HFF-Myc (cell line): ENCODE results near the gene DLEU7.

Experiments used
- DNase-seq: peaks from one replicate; pipeline ENCODE4 v3.0.0-alpha.2; 2011; ENCODE audit warnings: low read depth; ENCODE audit errors: extremely low read depth
- H3K4me3 ChIP-seq: replicated peaks from 2 replicates; pipeline ENCODE4 v1.5.1; 2011; ENCODE audit warnings: low read depth, mild to moderate bottlenecking, control low read depth, low read length
- CTCF ChIP-seq: IDR thresholded peaks from 2 replicates; pipeline ENCODE4 v1.5.1; 2012; ENCODE audit warnings: mild to moderate bottlenecking, low read depth, low read length, control low read depth; ENCODE audit errors: missing control alignments

DLEU7 gene

GRCh38 chr13:50812242-50812641 is 31.2 kb downstream of the DLEU7 start:
- DNase-seq = no peak
- TF ChIP-seq CTCF = no peak
- H3K4me3 ChIP-seq = no peak overlapping the region

GRCh38 chr13:50810998-50811397 is 32.5 kb downstream of the DLEU7 start:
- no peak for DNase-seq
- no peak overlapping the region for H3K4me3 ChIP-seq
- TF ChIP-seq CTCF = no peak

- DNase-seq = no peak
- TF ChIP-seq CTCF = no peak
Observed at GRCh38 chr13:50810468-50810867, 33.0 kb downstream of the DLEU7 start.

GRCh38 chr13:50809133-50810090 is 34.1 kb downstream of the DLEU7 start:
- H3K4me3 ChIP-seq = no peak overlapping the region
- no peak for DNase-seq
- no peak for TF ChIP-seq CTCF

More at GRCh38 chr13:50810468-50810867, 33.0 kb downstream of the DLEU7 start:
- H3K4me3 ChIP-seq = no peak overlapping the region

GRCh38 chr13:50805805-50806204 is 37.7 kb downstream of the DLEU7 start:
- no peak for TF ChIP-seq CTCF
- DNase-seq = no peak
- H3K4me3 ChIP-seq = no peak overlapping the region

- H3K4me3 ChIP-seq = no peak overlapping the region
- TF ChIP-seq CTCF = peak; percentile 72
- peak; percentile 65 for DNase-seq
Observed at GRCh38 chr13:50801087-50801931, 42.2 kb downstream of the DLEU7 start.
